GM12878 (cell line): Measurements from ENCODE around the gene HSPE1. TPM values are rescaled to one million over a fixed set of nuclear protein-coding genes. Genes with fewer than 3 reads are reported as not detected.

Source experiments
- ATAC-seq: fragments of 200-7000 bp; cut with Tn5 transposase; 3 replicates; pipeline ENCODE4 v1.9.1; 2020; ENCODE audit warnings: mild to moderate bottlenecking, moderate library complexity
- BruUV-seq: library from RNA; stranded (reverse); fragments of 400-500 nt; replicated peaks from 2 replicates; lab custom pipeline; 2021; lab: Mats Ljungman, UMichigan
- CTCF ChIA-PET: fragments of 300-600 bp; sonication (Branson Sonifier 250); formaldehyde crosslinking; extraction: SDS; loops from one replicate; lab custom pipeline; 2021; ENCODE audit warnings: inconsistent platforms; lab: Yijun Ruan, JAX
- POLR2A ChIA-PET: fragments of 350-600 bp; formaldehyde crosslinking; extraction: SDS; loops from one replicate; lab custom pipeline; 2021; ENCODE audit warnings: inconsistent platforms; lab: Charles Lee
- RAD21 ChIA-PET: fragments of 300-600 bp; sonication (Branson Sonifier 250); formaldehyde crosslinking; loops from one replicate; lab custom pipeline; 2023; ENCODE audit warnings: antibody characterized with exemption; ENCODE audit not compliant: unreplicated experiment; lab: Charles Lee
- SMC1A ChIA-PET: fragments of 300-600 bp; sonication (Branson Sonifier 250); formaldehyde crosslinking; loops from one replicate; lab custom pipeline; 2023; ENCODE audit not compliant: unreplicated experiment, uncharacterized antibody; lab: Charles Lee
- DNase-seq: peaks from one replicate; pipeline ENCODE4 v3.0.0-alpha.2; 2011; ENCODE audit warnings: low read depth, low spot score
- FAIRE-seq: peaks from 3 replicates; lab custom pipeline; 2011; peaks lifted over from hg19 to GRCh38; lab: Jason Lieb, UNC
- H2AFZ ChIP-seq: 2 replicates; pipeline ENCODE4 v1.6.0; 2011; ENCODE audit warnings: low read depth, low read length, control low read depth; ENCODE audit not compliant: control insufficient read depth
- H3K27ac ChIP-seq: 2 replicates; pipeline ENCODE4 v1.5.1; 2011; ENCODE audit warnings: control low read depth; ENCODE audit not compliant: control insufficient read depth, insufficient read depth
- H3K27me3 ChIP-seq, 2 experiments: replicated peaks in 1 of 2; 2 replicates each; pipeline versions ENCODE4 v1.6.0 to v1.6.1; 2011; ENCODE audit warnings: low read length in 1 of 2; ENCODE audit not compliant: control insufficient read depth in 2 of 2, insufficient read depth in 2 of 2
- H3K36me3 ChIP-seq, 2 experiments: 2 replicates each; pipeline ENCODE4 v1.5.1; 2011; ENCODE audit warnings: low read length in 1 of 2; ENCODE audit not compliant: control insufficient read depth in 2 of 2, insufficient read depth in 2 of 2
- H3K4me1 ChIP-seq: 2 replicates; pipeline ENCODE4 v1.6.1; 2011; ENCODE audit warnings: mild to moderate bottlenecking, low read length, moderate library complexity, mixed read lengths; ENCODE audit not compliant: control insufficient read depth, insufficient read depth
- H3K4me2 ChIP-seq: 2 replicates; pipeline ENCODE4 v1.6.0; 2011; ENCODE audit warnings: control low read depth; ENCODE audit not compliant: control insufficient read depth, insufficient read depth
- H3K4me3 ChIP-seq: fragments of 200-600 bp; sonication (generic); 2 replicates; pipeline ENCODE4 v1.5.1; 2016
- H3K79me2 ChIP-seq: 2 replicates; pipeline ENCODE4 v1.6.0; 2011; ENCODE audit warnings: low read length; ENCODE audit not compliant: control insufficient read depth, insufficient read depth
- H3K9ac ChIP-seq: 2 replicates; pipeline ENCODE4 v1.8.0; 2011; ENCODE audit warnings: low read length, control low read depth, mixed read lengths; ENCODE audit not compliant: control insufficient read depth, insufficient read depth
- H3K9me3 ChIP-seq: replicated peaks from 3 replicates; pipeline ENCODE4 v1.5.1; 2011; ENCODE audit warnings: mild to moderate bottlenecking, low read length; ENCODE audit not compliant: control insufficient read depth, insufficient read depth
- H4K20me1 ChIP-seq: 2 replicates; pipeline ENCODE4 v1.6.0; 2011; ENCODE audit not compliant: control insufficient read depth, insufficient read depth
- BCL3 ChIP-seq: IDR thresholded peaks from 2 replicates; pipeline ENCODE4 v1.6.1; 2011; ENCODE audit warnings: borderline replicate concordance, low read depth, mild to moderate bottlenecking, moderate library complexity, low read length; ENCODE audit not compliant: insufficient read depth, poor library complexity, severe bottlenecking
- EP300 ChIP-seq, 2 experiments: fragments of 150-350 bp in 1 of 2; IDR thresholded peaks; 2 replicates each; pipeline ENCODE4 v1.6.1; 2011 to 2012; ENCODE audit warnings: low read depth in 2 of 2, low read length in 2 of 2, borderline replicate concordance in 1 of 2, improper control_type of control experiment in 1 of 2, inconsistent platforms in 1 of 2; ENCODE audit not compliant: control insufficient read depth in 1 of 2
- GABPA ChIP-seq: IDR thresholded peaks from 2 replicates; pipeline ENCODE4 v1.6.1; 2014; ENCODE audit warnings: antibody characterized with exemption, low read depth, mild to moderate bottlenecking, inconsistent platforms
- HDGF ChIP-seq: fragments of 450-650 bp; IDR thresholded peaks from 2 replicates; pipeline ENCODE4 v1.6.1; 2016; ENCODE audit warnings: antibody characterized with exemption
- KLF5 ChIP-seq: fragments of 450-650 bp; IDR thresholded peaks from 2 replicates; pipeline ENCODE4 v1.6.1; 2014; ENCODE audit warnings: mild to moderate bottlenecking; ENCODE audit not compliant: partially characterized antibody
- MEF2B ChIP-seq: fragments of 450-650 bp; IDR thresholded peaks from 2 replicates; pipeline ENCODE4 v1.6.1; 2018; ENCODE audit warnings: mild to moderate bottlenecking, moderate library complexity; ENCODE audit not compliant: partially characterized antibody, poor library complexity, severe bottlenecking
- NFIC ChIP-seq: IDR thresholded peaks from 2 replicates; pipeline ENCODE4 v1.6.1; 2012; ENCODE audit warnings: low read depth, mild to moderate bottlenecking, inconsistent platforms, low read length, moderate library complexity
- POLR2AphosphoS2 ChIP-seq: IDR thresholded peaks from 2 replicates; pipeline ENCODE4 v1.6.1; 2011; ENCODE audit warnings: low read depth, mild to moderate bottlenecking, low read length, improper control_type of control experiment, moderate library complexity
- POLR2AphosphoS5 ChIP-seq: IDR thresholded peaks from 2 replicates; pipeline ENCODE4 v1.6.1; 2011; ENCODE audit warnings: mild to moderate bottlenecking, low read length, inconsistent platforms
- SREBF1 ChIP-seq: IDR thresholded peaks from 2 replicates; pipeline ENCODE4 v1.6.1; 2012; ENCODE audit warnings: mild to moderate bottlenecking, low read length
- TARDBP ChIP-seq: IDR thresholded peaks from 2 replicates; pipeline ENCODE4 v1.6.1; 2016; ENCODE audit warnings: borderline replicate concordance
- TCF7 ChIP-seq: IDR thresholded peaks from 2 replicates; pipeline ENCODE4 v1.6.1; 2014; ENCODE audit warnings: antibody characterized with exemption, borderline replicate concordance
- ZNF24 ChIP-seq: fragments of 450-650 bp; IDR thresholded peaks from 2 replicates; pipeline ENCODE4 v1.6.1; 2017; ENCODE audit warnings: antibody characterized with exemption, mild to moderate bottlenecking
- ZNF274 ChIP-seq: IDR thresholded peaks from one replicate; pipeline ENCODE4 v1.8.0; 2011; ENCODE audit not compliant: insufficient read length, insufficient read depth
- WGBS: methylation state at CpG from one replicate; pipeline ENCODE4 v1.1.6; 2016; ENCODE audit warnings: low lambda C conversion rate; ENCODE audit not compliant: insufficient replicate concordance, insufficient coverage; ENCODE audit errors: missing lambda C conversion rate; 5-methylcytosine and 5-hydroxymethylcytosine counted together
- in situ Hi-C: fragments of 300-500 bp; cut with MboI; formaldehyde crosslinking; loops from 9 replicates; pipeline ENCODE4 v1.14.3; 2018; ENCODE audit warnings: mixed read lengths
- intact Hi-C: fragments of 100-400 bp; cut with micrococcal nuclease; formaldehyde crosslinking; loops from one replicate; pipeline ENCODE4 v1.14.2; 2022; ENCODE audit not compliant: unreplicated experiment
- polyA plus RNA-seq, 11 experiments: library from polyadenylated mRNA; depleted of rRNA in 4 of 11; unstranded in 6 of 11; stranded (reverse) in 5 of 11; fragments of >200 nt; fragmentation: Nextera tagmentation in 4 of 11; fragmentation: Illumina TruSeq in 1 of 11; extraction: Ambion mirVana in 4 of 11; extraction: Trizol in 1 of 11; gene quantifications; 1 replicate in 1 of 11; 2 replicates in 10 of 11; pipeline versions ENCODE4 v1.2.1 to v1.2.3, GENCODE V29; 2011 to 2016; ENCODE audit warnings: inconsistent platforms in 2 of 11, missing spikeins in 2 of 11, low read depth in 1 of 11
- total RNA-seq, 4 experiments: library from RNA; depleted of rRNA in 3 of 4; stranded (reverse); fragments of >200 nt in 3 of 4; fragmentation: Illumina TruSeq in 1 of 4; extraction: Trizol in 1 of 4; gene quantifications; 2 replicates each; pipeline versions ENCODE4 v1.2.1 to v1.2.3, GENCODE V29; 2013 to 2021
- TF ChIP-seq, protein P1 (sequence below), 3 experiments: IDR thresholded peaks in 2 of 3; conservative IDR thresholded peaks in 1 of 3; 2 replicates each; pipeline ENCODE4 v1.5.1; 2011; ENCODE audit warnings: low read depth in 3 of 3, low read length in 3 of 3, mild to moderate bottlenecking in 3 of 3, control low read depth in 2 of 3, moderate library complexity in 2 of 3, inconsistent platforms in 1 of 3, mixed read lengths in 1 of 3; ENCODE audit not compliant: control insufficient read depth in 2 of 3, insufficient read depth in 1 of 3; ENCODE audit errors: extremely low read depth in 1 of 3
- TF ChIP-seq, protein P2 (sequence below): IDR thresholded peaks from 2 replicates; pipeline ENCODE4 v1.6.1; 2011; ENCODE audit warnings: low read depth, mild to moderate bottlenecking, low read length, moderate library complexity, borderline replicate concordance; ENCODE audit errors: extremely low read depth
- TF ChIP-seq, protein P3 (sequence below): IDR thresholded peaks from 2 replicates; pipeline ENCODE4 v1.6.1; 2011; ENCODE audit warnings: low read depth, low read length, improper control_type of control experiment, borderline replicate concordance

Gene HSPE1
- total and polyA plus RNA-seq, 10 of the 15 experiments (the other 5 are each of a cell fraction or from before 2014, with no cell fraction given) = 180 to 1,096 (median 505) TPM

DNA sequence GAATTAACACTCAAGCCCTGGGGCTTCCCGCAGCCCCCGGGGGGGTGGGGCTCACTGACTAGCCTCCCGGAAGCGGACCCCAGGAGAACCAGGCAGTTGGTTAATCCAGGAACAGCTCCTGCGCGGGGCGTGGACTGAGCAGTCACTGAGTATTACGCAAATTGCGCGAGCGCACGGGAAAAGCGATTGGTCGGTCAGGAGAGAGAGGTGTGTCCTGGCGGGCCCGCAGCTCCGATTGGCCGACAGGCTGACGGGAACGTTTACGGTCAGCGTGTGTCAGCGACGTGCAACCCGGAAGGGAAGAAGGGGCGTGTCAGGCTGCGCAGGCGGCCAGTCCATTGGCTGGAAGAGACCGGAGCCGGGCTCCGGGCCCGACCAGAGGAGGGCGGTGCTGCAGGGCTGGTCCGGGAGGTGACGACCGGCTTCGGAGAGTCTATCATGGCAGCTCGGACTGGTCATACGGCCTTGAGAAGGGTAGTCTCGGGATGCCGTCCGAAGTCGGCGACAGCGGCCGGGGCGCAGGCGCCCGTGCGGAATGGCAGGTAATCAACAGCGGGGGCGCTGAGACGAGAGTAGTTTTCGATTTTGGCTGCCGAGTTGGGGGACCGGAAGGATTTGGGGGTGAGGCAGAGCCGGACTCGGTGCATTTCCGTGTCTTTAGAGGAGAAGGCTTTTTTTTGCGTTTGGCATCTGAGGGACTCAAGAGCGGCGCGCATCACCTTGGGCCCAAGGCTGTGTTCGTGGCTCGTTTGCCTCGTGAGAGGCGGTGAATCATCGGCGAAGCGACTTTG is 46.9 kb upstream of the HSPE1 start, which contains the start of gene COQ10B:
COQ10B (plus strand) TSS at position 430 of the 791 bp plus-strand sequence; CDS start at position 439, 9 bp downstream.
- H3K36me3 ChIP-seq = no peaks in the 10 kb centered on the region
- ChIA-PET CTCF (interaction anchor here (0.6 to 1.3 kb wide), 8 partner anchors 10 to 1277 kb away, joined by 3 to 9 read pairs (median 4); partner anchors contain the start of gene SF3B1), POLR2A (interaction anchor here (0.5 to 4.8 kb wide), 12 partner anchors 9 to 517 kb away, joined by 3 to 63 read pairs (median 4); partner anchors contain the start of genes HSPD1, HSPE1, MARS2 and MOB4), SMC1A (interaction anchor here (0.8 to 3.8 kb wide), 10 partner anchors 11 to 385 kb away, joined by 3 to 32 read pairs (median 4); partner anchors contain the start of genes HSPD1, HSPE1, MOB4 and SF3B1), RAD21 (interaction anchor here (0.5 to 4.2 kb wide), 15 partner anchors 10 to 598 kb away, joined by 3 to 38 read pairs (median 4); partner anchors contain the start of genes HSPD1, HSPE1, MARS2 and MOB4)
- H2AFZ ChIP-seq = peak within 1 kb of the TSS; percentile 89
- no peaks in the 10 kb centered on the region for H3K4me1 ChIP-seq
- WGBS = under 1% methylated on average over 70 of the region's 70 CpGs
- in situ Hi-C loops (no loop called here), intact Hi-C loops (loop anchor here (1.0 to 5.0 kb wide), 3 partner anchors 18 to 254 kb away; partner anchors contain the start of genes HSPD1, MARS2 and SF3B1)
- FAIRE-seq (peak; percentile 97), ATAC-seq (peak; percentile 96), DNase-seq (peak; percentile 99)
- BruUV-seq = TSS peak; percentile 82
- H3K4me2 ChIP-seq = peak within 1 kb of the TSS; percentile 95
- H3K9me3 ChIP-seq = no peaks in the 10 kb centered on the region; the same call in 2 of the 3 replicates
- H3K9ac ChIP-seq = peak within 1 kb of the TSS; percentile 85
- no peaks in the 10 kb centered on the region for H4K20me1 ChIP-seq
- H3K27me3 ChIP-seq = no peaks in the 10 kb centered on the region
- H3K79me2 ChIP-seq = peaks cover 43% of the 10 kb centered on the region
- peak within 1 kb of the TSS; percentile 88 for H3K27ac ChIP-seq
- H3K4me3 ChIP-seq = peak within 1 kb of the TSS; percentile 94
- TF ChIP-seq ZNF274 = no peak
- no peak for TF ChIP-seq BCL3
- TF ChIP-seq ZNF24 = no peak
- peak in 1 of 2 experiments; percentile 28; a peak in 1 of 4 replicates for TF ChIP-seq EP300 (IDR thresholded peaks at IDR 0.05; ENCODE audit: borderline replicate concordance in 1 of 2, control insufficient read depth in 1 of 2, low read depth in 2 of 2, low read length in 2 of 2)
- TF ChIP-seq, protein P1, sequence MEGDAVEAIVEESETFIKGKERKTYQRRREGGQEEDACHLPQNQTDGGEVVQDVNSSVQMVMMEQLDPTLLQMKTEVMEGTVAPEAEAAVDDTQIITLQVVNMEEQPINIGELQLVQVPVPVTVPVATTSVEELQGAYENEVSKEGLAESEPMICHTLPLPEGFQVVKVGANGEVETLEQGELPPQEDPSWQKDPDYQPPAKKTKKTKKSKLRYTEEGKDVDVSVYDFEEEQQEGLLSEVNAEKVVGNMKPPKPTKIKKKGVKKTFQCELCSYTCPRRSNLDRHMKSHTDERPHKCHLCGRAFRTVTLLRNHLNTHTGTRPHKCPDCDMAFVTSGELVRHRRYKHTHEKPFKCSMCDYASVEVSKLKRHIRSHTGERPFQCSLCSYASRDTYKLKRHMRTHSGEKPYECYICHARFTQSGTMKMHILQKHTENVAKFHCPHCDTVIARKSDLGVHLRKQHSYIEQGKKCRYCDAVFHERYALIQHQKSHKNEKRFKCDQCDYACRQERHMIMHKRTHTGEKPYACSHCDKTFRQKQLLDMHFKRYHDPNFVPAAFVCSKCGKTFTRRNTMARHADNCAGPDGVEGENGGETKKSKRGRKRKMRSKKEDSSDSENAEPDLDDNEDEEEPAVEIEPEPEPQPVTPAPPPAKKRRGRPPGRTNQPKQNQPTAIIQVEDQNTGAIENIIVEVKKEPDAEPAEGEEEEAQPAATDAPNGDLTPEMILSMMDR (IDR thresholded peaks at IDR 0.05 in 2 of 3, conservative IDR thresholded peaks at IDR 0.05 in 1 of 3; ENCODE audit: control insufficient read depth in 2 of 3, extremely low read depth in 1 of 3, insufficient read depth in 1 of 3, low read depth in 3 of 3, low read length in 3 of 3) = peak in 2 of 3 experiments; percentile 23 to 34; a peak in 3 of 6 replicates
- TF ChIP-seq HDGF = peak; percentile 94
- TF ChIP-seq KLF5 = peak; percentile 58
- TF ChIP-seq, protein P2, sequence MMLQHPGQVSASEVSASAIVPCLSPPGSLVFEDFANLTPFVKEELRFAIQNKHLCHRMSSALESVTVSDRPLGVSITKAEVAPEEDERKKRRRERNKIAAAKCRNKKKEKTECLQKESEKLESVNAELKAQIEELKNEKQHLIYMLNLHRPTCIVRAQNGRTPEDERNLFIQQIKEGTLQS = no peak
- TF ChIP-seq TCF7 = no peak
- no peak for TF ChIP-seq TARDBP
- peak; percentile 77; the same call in 1 of the 2 replicates for TF ChIP-seq POLR2AphosphoS2
- no peak for TF ChIP-seq SREBF1
- no peak for TF ChIP-seq NFIC
- peak; percentile 97 for TF ChIP-seq POLR2AphosphoS5
- no peak for TF ChIP-seq MEF2B
- peak; percentile 85 for TF ChIP-seq GABPA
- TF ChIP-seq, protein P3, sequence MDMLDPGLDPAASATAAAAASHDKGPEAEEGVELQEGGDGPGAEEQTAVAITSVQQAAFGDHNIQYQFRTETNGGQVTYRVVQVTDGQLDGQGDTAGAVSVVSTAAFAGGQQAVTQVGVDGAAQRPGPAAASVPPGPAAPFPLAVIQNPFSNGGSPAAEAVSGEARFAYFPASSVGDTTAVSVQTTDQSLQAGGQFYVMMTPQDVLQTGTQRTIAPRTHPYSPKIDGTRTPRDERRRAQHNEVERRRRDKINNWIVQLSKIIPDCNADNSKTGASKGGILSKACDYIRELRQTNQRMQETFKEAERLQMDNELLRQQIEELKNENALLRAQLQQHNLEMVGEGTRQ = no peak
